ENCODE measurements around the gene B3GAT1.

DNA sequence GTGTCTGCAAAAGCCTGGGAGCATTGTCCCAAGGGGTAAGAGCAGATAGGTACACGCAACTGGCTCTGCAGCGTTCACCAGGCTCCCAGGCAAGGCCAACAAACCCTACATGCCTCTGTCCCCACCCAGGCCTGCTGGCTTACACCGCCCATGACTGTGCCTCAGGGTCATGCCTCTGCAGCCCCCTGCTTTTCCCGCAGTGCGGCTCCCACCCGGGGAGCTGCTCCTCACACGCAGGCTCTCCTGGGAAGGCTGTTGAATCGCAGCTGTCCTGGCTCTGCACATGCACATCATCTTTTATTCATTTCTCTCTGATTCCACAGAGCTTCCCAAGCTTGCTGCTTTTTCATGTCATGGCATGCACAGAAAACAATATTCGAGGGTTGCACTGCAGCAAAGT is 29.2 kb upstream of the B3GAT1 start:
- TF ChIP-seq, protein P1, sequence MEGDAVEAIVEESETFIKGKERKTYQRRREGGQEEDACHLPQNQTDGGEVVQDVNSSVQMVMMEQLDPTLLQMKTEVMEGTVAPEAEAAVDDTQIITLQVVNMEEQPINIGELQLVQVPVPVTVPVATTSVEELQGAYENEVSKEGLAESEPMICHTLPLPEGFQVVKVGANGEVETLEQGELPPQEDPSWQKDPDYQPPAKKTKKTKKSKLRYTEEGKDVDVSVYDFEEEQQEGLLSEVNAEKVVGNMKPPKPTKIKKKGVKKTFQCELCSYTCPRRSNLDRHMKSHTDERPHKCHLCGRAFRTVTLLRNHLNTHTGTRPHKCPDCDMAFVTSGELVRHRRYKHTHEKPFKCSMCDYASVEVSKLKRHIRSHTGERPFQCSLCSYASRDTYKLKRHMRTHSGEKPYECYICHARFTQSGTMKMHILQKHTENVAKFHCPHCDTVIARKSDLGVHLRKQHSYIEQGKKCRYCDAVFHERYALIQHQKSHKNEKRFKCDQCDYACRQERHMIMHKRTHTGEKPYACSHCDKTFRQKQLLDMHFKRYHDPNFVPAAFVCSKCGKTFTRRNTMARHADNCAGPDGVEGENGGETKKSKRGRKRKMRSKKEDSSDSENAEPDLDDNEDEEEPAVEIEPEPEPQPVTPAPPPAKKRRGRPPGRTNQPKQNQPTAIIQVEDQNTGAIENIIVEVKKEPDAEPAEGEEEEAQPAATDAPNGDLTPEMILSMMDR (IDR thresholded peaks at IDR 0.05; ENCODE audit: low read depth, low read length, poor library complexity, severe bottlenecking) = no peak
- TF ChIP-seq EZH2phosphoT487 (IDR thresholded peaks at IDR 0.05; ENCODE audit: borderline replicate concordance, low read length) = no peak

Data from DOHH2 (cell line).